ENCODE data around the gene SMCO2. TPM values are rescaled to one million over a fixed set of nuclear protein-coding genes. Genes with fewer than 3 reads are reported as not detected.

SMCO2 gene
- total and polyA plus RNA-seq, 2 of the 8 experiments (the other 6 are each of a cell fraction or from before 2014, with no cell fraction given) = 0.24 to 0.80 TPM

GRCh38 chr12:27511723-27512045 is 65.1 kb downstream of the SMCO2 start (continued):
- no peak for TF ChIP-seq RBBP5 (IDR thresholded peaks at IDR 0.05; ENCODE audit: borderline replicate concordance, low read depth, low read length)
- TF ChIP-seq BCL11A (IDR thresholded peaks at IDR 0.05; ENCODE audit: low read depth in 2 of 2, low read length in 2 of 2) = no peak

All from H1 (cell line).